H9 (cell line): ENCODE data around the gene TMCC3. TPM values are rescaled to one million over a fixed set of nuclear protein-coding genes. Genes with fewer than 3 reads are reported as not detected.

Source experiments
- DNase-seq: peaks from one replicate; pipeline ENCODE4 v3.0.0-alpha.2; 2017
- H2AFZ ChIP-seq: one replicate; pipeline ENCODE4 v1.6.1; 2013; ENCODE audit warnings: mild to moderate bottlenecking, low read length, control low read depth, moderate library complexity
- H2AK5ac ChIP-seq: 2 replicates; pipeline ENCODE4 v1.6.1; 2013; ENCODE audit warnings: low read length, control low read depth, mixed read lengths; ENCODE audit not compliant: insufficient read length
- H2BK120ac ChIP-seq: one replicate; pipeline ENCODE4 v1.6.1; 2013; ENCODE audit warnings: low read depth, mild to moderate bottlenecking, low read length, control low read depth, inconsistent platforms; ENCODE audit not compliant: poor library complexity, severe bottlenecking
- H2BK12ac ChIP-seq: 2 replicates; pipeline ENCODE4 v1.6.1; 2013; ENCODE audit warnings: low read length, control low read depth, mixed read lengths, low read depth; ENCODE audit not compliant: insufficient read length
- H2BK15ac ChIP-seq: 2 replicates; pipeline ENCODE4 v1.6.1; 2013; ENCODE audit warnings: low read depth, low read length, control low read depth
- H2BK20ac ChIP-seq: one replicate; pipeline ENCODE4 v1.6.1; 2013; ENCODE audit warnings: low read depth, mild to moderate bottlenecking, low read length, control low read depth, inconsistent platforms; ENCODE audit not compliant: poor library complexity, severe bottlenecking
- H2BK5ac ChIP-seq: 2 replicates; pipeline ENCODE4 v1.6.1; 2013; ENCODE audit warnings: low read length, control low read depth, mixed read lengths; ENCODE audit not compliant: insufficient read length
- H3K14ac ChIP-seq: 2 replicates; pipeline ENCODE4 v1.6.1; 2013; ENCODE audit warnings: low read length, control low read depth; ENCODE audit not compliant: insufficient read depth
- H3K18ac ChIP-seq: 2 replicates; pipeline ENCODE4 v1.6.1; 2013; ENCODE audit warnings: low read depth, mild to moderate bottlenecking, mixed read lengths, low read length, control low read depth; ENCODE audit not compliant: insufficient read length
- H3K23ac ChIP-seq: 2 replicates; pipeline ENCODE4 v1.6.1; 2013; ENCODE audit warnings: low read length, control low read depth, mixed read lengths, low read depth; ENCODE audit not compliant: insufficient read length
- H3K23me2 ChIP-seq: 2 replicates; pipeline ENCODE4 v1.6.1; 2013; ENCODE audit warnings: low read depth, mild to moderate bottlenecking, mixed read lengths, low read length, control low read depth; ENCODE audit not compliant: insufficient read length, poor library complexity, severe bottlenecking
- H3K27ac ChIP-seq: 2 replicates; pipeline ENCODE4 v1.5.1; 2013; ENCODE audit warnings: low read length, control low read depth, mixed read lengths, low read depth; ENCODE audit not compliant: insufficient read length
- H3K27me3 ChIP-seq: 2 replicates; pipeline ENCODE4 v1.6.1; 2013; ENCODE audit warnings: low read length, control low read depth, inconsistent platforms; ENCODE audit not compliant: insufficient read depth
- H3K4ac ChIP-seq: 2 replicates; pipeline ENCODE4 v1.6.1; 2013; ENCODE audit warnings: low read depth, mild to moderate bottlenecking, control low read depth, inconsistent platforms, low read length, moderate library complexity
- H3K4me1 ChIP-seq: 2 replicates; pipeline ENCODE4 v1.6.1; 2013; ENCODE audit warnings: low read length, control low read depth, inconsistent platforms; ENCODE audit not compliant: insufficient read depth
- H3K4me2 ChIP-seq: 2 replicates; pipeline ENCODE4 v1.6.1; 2013; ENCODE audit warnings: low read length, control low read depth, mixed read lengths; ENCODE audit not compliant: insufficient read length, insufficient read depth
- H3K56ac ChIP-seq: 2 replicates; pipeline ENCODE4 v1.6.1; 2013; ENCODE audit warnings: low read depth, mild to moderate bottlenecking, mixed read lengths, low read length, control low read depth; ENCODE audit not compliant: insufficient read length
- H3K79me1 ChIP-seq: 2 replicates; pipeline ENCODE4 v1.6.1; 2013; ENCODE audit warnings: low read depth, mild to moderate bottlenecking, moderate library complexity, low read length, control low read depth, inconsistent platforms; ENCODE audit not compliant: insufficient read depth, poor library complexity, severe bottlenecking
- H3K79me2 ChIP-seq: 2 replicates; pipeline ENCODE4 v1.6.1; 2013; ENCODE audit warnings: low read length, control low read depth, inconsistent platforms; ENCODE audit not compliant: insufficient read depth
- H3K9ac ChIP-seq: 2 replicates; pipeline ENCODE4 v1.6.1; 2013; ENCODE audit warnings: low read length, control low read depth, mixed read lengths; ENCODE audit not compliant: insufficient read length; ENCODE audit errors: extremely low read depth
- H3K9me3 ChIP-seq: one replicate; pipeline ENCODE4 v1.6.1; 2013; ENCODE audit warnings: low read depth, low read length, inconsistent platforms; ENCODE audit not compliant: control insufficient read depth
- H3T11ph ChIP-seq: one replicate; pipeline ENCODE4 v1.6.1; 2013; ENCODE audit warnings: mild to moderate bottlenecking, low read length, control low read depth, inconsistent platforms
- H4K20me1 ChIP-seq: one replicate; pipeline ENCODE4 v1.6.1; 2013; ENCODE audit not compliant: control insufficient read depth, insufficient read length, insufficient read depth
- H4K5ac ChIP-seq: 2 replicates; pipeline ENCODE4 v1.6.1; 2013; ENCODE audit warnings: low read depth, mild to moderate bottlenecking, mixed read lengths, low read length, control low read depth; ENCODE audit not compliant: insufficient read length
- H4K8ac ChIP-seq: replicated peaks from 2 replicates; pipeline ENCODE4 v1.6.1; 2013; ENCODE audit warnings: low read length, control low read depth, mixed read lengths, low read depth; ENCODE audit not compliant: insufficient read length
- H4K91ac ChIP-seq: 2 replicates; pipeline ENCODE4 v1.6.1; 2013; ENCODE audit warnings: low read depth, mild to moderate bottlenecking, moderate library complexity, mixed read lengths, low read length, control low read depth; ENCODE audit not compliant: insufficient read length
- H3K27ac Mint-ChIP-seq, 3 experiments: 2 replicates in 2 of 3; 3 replicates in 1 of 3; pipeline ENCODE4 v1.8.0; 2020 to 2021; ENCODE audit warnings: mixed read lengths in 3 of 3, mild to moderate bottlenecking in 1 of 3, moderate library complexity in 1 of 3
- H3K27me3 Mint-ChIP-seq: 2 replicates; pipeline ENCODE4 v1.8.0; 2021; ENCODE audit warnings: low read depth, mild to moderate bottlenecking, moderate library complexity, mixed read lengths
- H3K36me3 Mint-ChIP-seq, 3 experiments: 2 replicates in 2 of 3; 3 replicates in 1 of 3; pipeline ENCODE4 v1.8.0; 2020 to 2021; ENCODE audit warnings: low read depth in 3 of 3, mixed read lengths in 3 of 3; ENCODE audit not compliant: insufficient read depth in 1 of 3
- H3K4me1 Mint-ChIP-seq, 2 experiments: 2 replicates each; pipeline ENCODE4 v1.8.0; 2020; ENCODE audit warnings: mixed read lengths in 2 of 2
- H3K4me3 Mint-ChIP-seq, 2 experiments: 2 replicates in 1 of 2; 3 replicates in 1 of 2; pipeline ENCODE4 v1.8.0; 2020 to 2021; ENCODE audit warnings: mild to moderate bottlenecking in 2 of 2, mixed read lengths in 2 of 2, moderate library complexity in 1 of 2
- H3K9me3 Mint-ChIP-seq, 2 experiments: 2 replicates in 1 of 2; 3 replicates in 1 of 2; pipeline ENCODE4 v1.8.0; 2020; ENCODE audit warnings: mild to moderate bottlenecking in 2 of 2, mixed read lengths in 2 of 2, moderate library complexity in 1 of 2
- CTCF ChIP-seq: fragments of 200-600 bp; sonication (generic); conservative IDR thresholded peaks from 3 replicates; pipeline ENCODE4 v1.8.0; 2021; ENCODE audit warnings: antibody characterized with exemption, mild to moderate bottlenecking
- WGBS: extraction: QIAGEN DNeasy Blood & Tissue Kit; methylation state at CpG from one replicate; pipeline ENCODE4 v1.1.7; 2013; ENCODE audit warnings: missing lambda C conversion rate, low lambda C conversion rate, mixed read lengths; ENCODE audit not compliant: insufficient read length; ENCODE audit errors: extremely low coverage; 5-methylcytosine and 5-hydroxymethylcytosine counted together
- total RNA-seq: library from RNA; stranded (reverse); gene quantifications from 2 replicates; pipeline ENCODE4 v1.2.1, GENCODE V29; 2021

The TMCC3 gene
- total RNA-seq, 1 experiment from 2014 or later = 0.87 TPM

GRCh38 chr12:94678379-94678778 is 28.0 kb upstream of the TMCC3 start:
- no peak overlapping the region for H3K56ac ChIP-seq
- no peaks in the 10 kb centered on the region for H3K9me3 ChIP-seq
- no peak overlapping the region for H2BK15ac ChIP-seq
- no peak overlapping the region for H3K4me2 ChIP-seq
- no peak overlapping the region for H4K8ac ChIP-seq
- no peak for DNase-seq
- H2BK20ac ChIP-seq = no peak overlapping the region
- H3K18ac ChIP-seq = no peak overlapping the region
- H2BK5ac ChIP-seq = no peak overlapping the region
- no peaks in the 10 kb centered on the region for H3K79me1 ChIP-seq
- no CpG with 5 or more reads among the region's 9 CpGs for WGBS
- no peak overlapping the region for H2BK12ac ChIP-seq
- H3K27ac ChIP-seq = no peak overlapping the region
- no peak overlapping the region for H3K9ac ChIP-seq
- TF ChIP-seq CTCF = no peak; the same call in 2 of the 3 replicates
- H4K91ac ChIP-seq = no peak overlapping the region
- 0 out of 2 replicates have a peak, but pooled peaks cover 2% of the 10 kb centered on the region for H3K27me3 Mint-ChIP-seq
- H3K4ac ChIP-seq = no peak overlapping the region
- H3K27ac Mint-ChIP-seq = no peak overlapping the region
- H2AFZ ChIP-seq = no peak overlapping the region
- no peak overlapping the region for H3K14ac ChIP-seq
- no peak overlapping the region for H3K4me3 Mint-ChIP-seq
- H3T11ph ChIP-seq = no peak overlapping the region
- no peak overlapping the region for H2AK5ac ChIP-seq
- peaks cover 17 to 22% of the 10 kb centered on the region in 2 experiments for H3K4me1 Mint-ChIP-seq
- no peaks in the 10 kb centered on the region for H3K79me2 ChIP-seq
- no peak overlapping the region for H4K5ac ChIP-seq
- peaks cover 6 to 7% of the 10 kb centered on the region in 2 experiments; a peak in 4 of 5 replicates for H3K9me3 Mint-ChIP-seq
- H4K20me1 ChIP-seq = no peaks in the 10 kb centered on the region
- no peak overlapping the region for H3K23ac ChIP-seq
- H3K4me1 ChIP-seq = peaks cover 6% of the 10 kb centered on the region; the same call in 1 of the 2 replicates
- peaks cover 0 to 7% (median 2%) of the 10 kb centered on the region in 3 experiments; a peak in 4 of 7 replicates for H3K36me3 Mint-ChIP-seq
- no peaks in the 10 kb centered on the region for H3K23me2 ChIP-seq
- no peak overlapping the region for H2BK120ac ChIP-seq
- H3K27me3 ChIP-seq = no peaks in the 10 kb centered on the region
